K562 (cell line): ENCODE measurements around the gene USH2A. TPM values are rescaled to one million over a fixed set of nuclear protein-coding genes. Genes with fewer than 3 reads are reported as not detected.

Source experiments
- ATAC-seq: fragments of 200-7000 bp; cut with Tn5 transposase; 3 replicates; pipeline ENCODE4 v1.9.1; 2020; ENCODE audit warnings: moderate library complexity
- BruUV-seq: library from RNA; stranded (reverse); fragments of 400-500 nt; replicated peaks from 2 replicates; lab custom pipeline; 2021; lab: Mats Ljungman, UMichigan
- CTCF ChIA-PET: fragments of 300-600 bp; formaldehyde crosslinking; extraction: SDS; loops from one replicate; lab custom pipeline; 2021; ENCODE audit warnings: low intra/inter-chr PET ratio; lab: Yijun Ruan, JAX
- POLR2A ChIA-PET: fragments of 300-600, 350-650 bp; sonication (Branson Sonifier 250); formaldehyde crosslinking; extraction: SDS; loops from one replicate; lab custom pipeline; 2021; ENCODE audit warnings: antibody characterized with exemption, inconsistent platforms; lab: Yijun Ruan, JAX
- DNase-seq, 4 experiments: peaks; one replicate each; pipeline versions ENCODE4 v3.0.0 to v3.0.0-alpha.2; 2011 to 2018; ENCODE audit warnings: low spot score in 3 of 4, mixed read lengths in 3 of 4; ENCODE audit errors: extremely low read depth in 1 of 4
- FAIRE-seq: peaks from 2 replicates; lab custom pipeline; 2011; peaks lifted over from hg19 to GRCh38; lab: Jason Lieb, UNC
- H2AFZ ChIP-seq: 2 replicates; pipeline ENCODE4 v1.6.0; 2011; ENCODE audit warnings: low read depth, low read length, control low read depth, inconsistent platforms
- H3K27ac ChIP-seq: fragments of 200-600 bp; 3 replicates; pipeline ENCODE4 v1.8.0; 2011; ENCODE audit warnings: low read depth, mild to moderate bottlenecking, control low read depth, inconsistent platforms, low read length, moderate library complexity, mixed read lengths; ENCODE audit errors: extremely low read depth
- H3K27me3 ChIP-seq, 2 experiments: fragments of 300-600 bp in 1 of 2; 2 replicates in 1 of 2; 3 replicates in 1 of 2; pipeline versions ENCODE4 v1.6.0 to v1.8.0; 2011; ENCODE audit warnings: inconsistent platforms in 2 of 2, low read length in 2 of 2, mild to moderate bottlenecking in 1 of 2, mixed read lengths in 1 of 2, moderate library complexity in 1 of 2; ENCODE audit not compliant: control insufficient read depth in 2 of 2, insufficient read depth in 2 of 2
- H3K36me3 ChIP-seq: fragments of 300-600 bp; 3 replicates; pipeline ENCODE4 v1.8.0; 2011; ENCODE audit warnings: mild to moderate bottlenecking, low read length, inconsistent platforms; ENCODE audit not compliant: control insufficient read depth, insufficient read depth
- H3K4me1 ChIP-seq, 2 experiments: fragments of 200-600 bp in 1 of 2; replicated peaks in 1 of 2; 2 replicates in 1 of 2; 3 replicates in 1 of 2; pipeline versions ENCODE4 v1.5.1 to v1.8.0; 2011; ENCODE audit warnings: inconsistent platforms in 2 of 2, low read length in 2 of 2, mild to moderate bottlenecking in 1 of 2, mixed read lengths in 1 of 2, moderate library complexity in 1 of 2; ENCODE audit not compliant: control insufficient read depth in 2 of 2, insufficient read depth in 2 of 2
- H3K4me2 ChIP-seq: 2 replicates; pipeline ENCODE4 v1.6.1; 2011; ENCODE audit warnings: low read length, control low read depth, inconsistent platforms, mixed read lengths; ENCODE audit not compliant: insufficient read depth
- H3K4me3 ChIP-seq: fragments of 200-600 bp; sonication (generic), shearing (Covaris generic); 2 replicates; pipeline ENCODE4 v1.5.1; 2016; ENCODE audit warnings: control low read depth, inconsistent platforms
- H3K79me2 ChIP-seq: fragments of 200-600 bp; 3 replicates; pipeline ENCODE4 v1.8.0; 2011; ENCODE audit warnings: low read length, inconsistent platforms; ENCODE audit not compliant: control insufficient read depth, insufficient read depth
- H3K9ac ChIP-seq, 2 experiments: 2 replicates each; pipeline versions ENCODE4 v1.6.0 to v1.6.1; 2011; ENCODE audit warnings: low read depth in 2 of 2, low read length in 2 of 2, control low read depth in 1 of 2, inconsistent platforms in 1 of 2, mild to moderate bottlenecking in 1 of 2, mixed read lengths in 1 of 2; ENCODE audit not compliant: insufficient read depth in 1 of 2
- H3K9me1 ChIP-seq: one replicate; pipeline ENCODE4 v1.6.0; 2011; ENCODE audit warnings: inconsistent platforms, mild to moderate bottlenecking, low read length, moderate library complexity; ENCODE audit not compliant: control insufficient read depth, insufficient read depth
- H3K9me3 ChIP-seq: replicated peaks from 2 replicates; pipeline ENCODE4 v1.5.1; 2011; ENCODE audit warnings: low read depth, low read length, inconsistent platforms; ENCODE audit not compliant: control insufficient read depth, insufficient read depth
- H4K20me1 ChIP-seq: replicated peaks from 2 replicates; pipeline ENCODE4 v1.6.1; 2011; ENCODE audit warnings: low read length, inconsistent platforms, mixed read lengths; ENCODE audit not compliant: control insufficient read depth, insufficient read depth
- BCOR ChIP-seq: fragments of 450-650 bp; IDR thresholded peaks from 2 replicates; pipeline ENCODE4 v1.6.1; 2016
- ERF ChIP-seq: fragments of 450-650 bp; formaldehyde crosslinking; IDR thresholded peaks from 2 replicates; pipeline ENCODE4 v1.4.0; 2020; ENCODE audit warnings: mild to moderate bottlenecking, mixed read lengths
- GTF2E2 ChIP-seq: fragments of 200-800 bp; sonication (Bioruptor generic); IDR thresholded peaks from 2 replicates; pipeline ENCODE4 v1.6.1; 2016; ENCODE audit warnings: missing genetic modification characterization, missing compliant biosample characterization
- HMG20A ChIP-seq: fragments of 450-650 bp; formaldehyde crosslinking; conservative IDR thresholded peaks from 2 replicates; pipeline ENCODE4 v1.4.0; 2020; ENCODE audit warnings: mild to moderate bottlenecking, mixed read lengths
- ZBTB8A ChIP-seq: fragments of 450-650 bp; IDR thresholded peaks from 2 replicates; pipeline ENCODE4 v1.6.1; 2018; ENCODE audit warnings: mild to moderate bottlenecking, moderate library complexity; ENCODE audit not compliant: partially characterized antibody
- WGBS: fragments of 100-300 bp; shearing (Covaris generic); methylation state at CpG from one replicate; pipeline ENCODE4 v1.1.6; 2016; ENCODE audit warnings: low coverage, mixed read lengths; ENCODE audit not compliant: insufficient coverage; ENCODE audit errors: missing lambda C conversion rate; 5-methylcytosine and 5-hydroxymethylcytosine counted together
- in situ Hi-C: fragments of 300-500 bp; cut with MboI; formaldehyde crosslinking; loops from 4 replicates; pipeline ENCODE4 v1.15.0; 2018; ENCODE audit warnings: inconsistent platforms, mixed read lengths
- intact Hi-C: fragments of 100-400 bp; cut with micrococcal nuclease; formaldehyde crosslinking; loops from 2 replicates; pipeline ENCODE4 v1.14.2; 2022
- polyA plus RNA-seq, 8 experiments: library from polyadenylated mRNA; depleted of rRNA in 4 of 8; stranded (reverse) in 5 of 8; unstranded in 3 of 8; fragments of >200 nt; fragmentation: Nextera tagmentation in 2 of 8; fragmentation: Illumina TruSeq in 1 of 8; extraction: Ambion mirVana in 2 of 8; extraction: Trizol in 1 of 8; gene quantifications; 2 replicates each; pipeline versions ENCODE4 v1.2.1 to v1.2.3, GENCODE V29; 2011 to 2014; ENCODE audit warnings: inconsistent platforms in 1 of 8, missing spikeins in 1 of 8
- total RNA-seq, 7 experiments: library from RNA; depleted of rRNA in 6 of 7; stranded (reverse); fragments of >200 nt in 6 of 7; fragmentation: Illumina TruSeq in 2 of 7; extraction: Trizol in 2 of 7; gene quantifications; 2 replicates each; pipeline versions ENCODE4 v1.2.1 to v1.2.3, GENCODE V29; 2011 to 2021; ENCODE audit warnings: low replicate concordance in 1 of 7
- TF ChIP-seq, protein P1 (sequence below): sonication (generic); formaldehyde crosslinking; IDR thresholded peaks from 2 replicates; pipeline ENCODE4 v1.9.0; 2022; ENCODE audit warnings: mild to moderate bottlenecking, missing genetic modification reagents

USH2A gene
- total and polyA plus RNA-seq, 9 of the 15 experiments (the other 6 are each of a cell fraction or from before 2014, with no cell fraction given), result under 0.01 TPM; not detected in 7

DNA sequence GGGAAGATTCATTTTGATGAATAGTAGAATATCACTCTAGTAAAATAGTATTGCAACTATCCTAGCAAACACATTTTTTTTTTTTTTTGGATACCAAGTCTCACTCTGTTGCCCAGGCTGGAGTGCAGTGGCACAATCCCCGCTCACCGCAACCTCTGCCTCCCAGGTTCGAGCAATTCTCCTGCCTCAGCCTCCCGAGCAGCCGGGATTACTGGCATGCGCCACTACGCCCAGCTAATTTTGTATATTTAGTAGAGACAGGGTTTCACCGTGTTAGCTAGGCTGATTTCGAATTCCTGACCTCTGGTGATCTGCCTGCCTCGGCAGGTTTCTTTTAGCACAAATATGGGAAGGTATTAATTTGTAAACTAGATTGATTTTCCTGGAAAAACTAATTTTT is 822.4 kb downstream of the USH2A start:
- Histone ChIP-seq H3K9me1 (no peaks in the 10 kb centered on the region), H3K9me3 (no peaks in the 10 kb centered on the region), H3K4me3 (no peak overlapping the region), H3K9ac (no peak overlapping the region), H3K27me3 (no peaks in the 10 kb centered on the region), H3K27ac (no peak overlapping the region), H3K4me1 (no peaks in the 10 kb centered on the region), H3K4me2 (no peak overlapping the region), H3K79me2 (no peaks in the 10 kb centered on the region), H3K36me3 (peaks cover 79% of the 10 kb centered on the region), H4K20me1 (no peaks in the 10 kb centered on the region), H2AFZ (no peak overlapping the region)
- ATAC-seq (no peak), FAIRE-seq (no peak), DNase-seq (no peak)
- CTCF ChIA-PET, result no interaction called here
- in situ Hi-C loops, result no loop called here
- intact Hi-C loops, result loop anchor here (10.0 kb wide), 2 partner anchors 64 to 386 kb away; no protein-coding TSS in a partner anchor
- no peak for TF ChIP-seq BCOR
- no peak for TF ChIP-seq HMG20A (CRISPR knock-in tag)
- TF ChIP-seq GTF2E2 (tag), result no peak
- no peak for TF ChIP-seq ERF (CRISPR knock-in tag)
- TF ChIP-seq, protein P1, sequence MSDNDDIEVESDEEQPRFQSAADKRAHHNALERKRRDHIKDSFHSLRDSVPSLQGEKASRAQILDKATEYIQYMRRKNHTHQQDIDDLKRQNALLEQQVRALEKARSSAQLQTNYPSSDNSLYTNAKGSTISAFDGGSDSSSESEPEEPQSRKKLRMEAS (CRISPR knock-in tag), result no peak
- TF ChIP-seq ZBTB8A, result no peak
- WGBS, result 91% methylated on average over 10 of the region's 10 CpGs
- POLR2A ChIA-PET, result interaction anchor here (0.9 kb wide), 1 partner anchor 17 kb away, joined by 3 read pairs; no protein-coding TSS in a partner anchor
- no TSS peak for BruUV-seq
